RKO (cell line): Measurements from ENCODE around the gene BMPR1A.
"Not testable (repeated sequence)": the region's sequence is repeated elsewhere in the genome, so short reads cannot be mapped to it uniquely, and the experiment has no call there.

Experiments
- DNase-seq: peaks from one replicate; pipeline ENCODE4 v3.0.0-alpha.2; 2016; ENCODE audit warnings: low spot score

BMPR1A gene

GRCh38 chr10:86730227-86730626 is 26.2 kb upstream of the BMPR1A start:
- no peak for DNase-seq

DNA sequence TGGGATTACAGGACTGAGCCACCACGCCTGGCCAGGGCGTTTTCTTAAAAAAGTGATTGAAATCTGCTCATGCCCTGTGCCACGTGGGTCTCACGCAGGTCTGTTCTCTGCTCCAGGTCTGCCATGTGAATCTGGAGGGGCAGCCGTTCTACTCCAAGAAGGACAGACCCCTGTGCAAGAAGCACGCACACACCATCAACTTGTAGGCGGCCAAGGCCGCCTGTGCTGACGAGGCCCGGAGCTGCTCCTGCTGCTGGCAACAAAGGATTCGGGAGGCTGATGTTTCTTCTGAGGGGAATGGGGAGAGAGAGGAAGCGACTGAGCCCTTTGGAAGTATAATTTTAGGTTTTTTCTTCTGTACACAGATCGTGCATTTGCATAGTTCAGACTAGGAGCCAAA is 23.6 kb upstream of the BMPR1A start:
- DNase-seq = no peak

- no peak for DNase-seq
These were observed 23.2 kb upstream of the BMPR1A start for GRCh38 chr10:86733260-86733671.

DNA sequence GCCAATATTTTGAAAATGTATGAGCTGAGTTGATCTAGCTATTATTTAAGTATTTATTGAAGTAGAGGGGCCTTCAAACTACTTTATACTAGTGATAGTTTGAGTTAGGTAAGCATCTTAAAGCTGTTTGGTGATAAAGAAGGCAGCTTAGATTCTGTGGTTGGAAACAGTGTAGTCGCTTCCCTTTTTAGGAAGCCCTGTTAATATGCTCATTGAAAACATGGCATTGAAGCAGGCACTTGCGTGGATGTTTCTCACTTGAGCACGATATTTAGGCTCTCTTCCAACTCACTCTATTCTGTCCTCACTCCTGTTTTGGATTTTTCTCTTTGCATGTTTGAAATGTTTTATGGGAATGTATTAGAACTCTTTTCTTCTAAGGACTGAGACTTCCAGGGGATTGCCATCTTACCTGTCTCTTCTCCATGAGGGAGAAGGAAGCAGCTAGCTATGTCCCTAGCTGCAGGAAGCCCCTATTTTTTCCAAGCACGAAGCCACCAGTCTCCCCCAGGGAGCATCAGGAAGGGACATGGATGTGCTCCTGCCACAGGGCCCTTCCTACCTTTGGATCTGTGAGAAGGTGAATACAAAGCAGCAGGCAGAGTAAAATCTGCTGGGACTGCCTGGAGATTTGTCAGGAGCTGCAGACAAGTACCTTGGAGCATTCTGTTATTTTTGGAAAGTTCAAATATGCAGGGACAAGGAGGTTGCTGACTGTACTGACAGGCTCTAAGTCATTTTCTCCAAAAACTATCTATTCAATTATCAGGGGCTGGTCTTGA is 22.0 kb upstream of the BMPR1A start:
- no peak for DNase-seq

DNA sequence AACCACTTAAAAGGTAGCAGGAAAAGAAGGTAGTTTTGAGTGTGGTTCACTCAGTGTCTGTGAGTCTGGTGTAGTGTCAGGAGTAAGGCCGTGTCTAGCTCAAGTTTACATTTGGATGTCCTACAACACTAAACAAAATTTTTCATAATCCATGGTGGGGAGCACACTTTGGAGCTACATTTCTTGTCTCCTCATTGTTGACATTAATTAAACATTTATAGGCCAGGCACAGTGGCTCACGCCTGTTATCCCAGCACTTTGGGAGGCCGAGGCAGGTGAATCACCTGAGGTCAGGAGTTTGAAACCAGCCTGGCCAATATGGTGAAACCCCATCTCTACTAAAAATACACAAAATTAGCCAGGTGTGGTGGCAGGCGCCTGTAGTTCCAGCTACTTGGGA is 21.1 kb upstream of the BMPR1A start:
- not testable (repeated sequence) for DNase-seq

DNA sequence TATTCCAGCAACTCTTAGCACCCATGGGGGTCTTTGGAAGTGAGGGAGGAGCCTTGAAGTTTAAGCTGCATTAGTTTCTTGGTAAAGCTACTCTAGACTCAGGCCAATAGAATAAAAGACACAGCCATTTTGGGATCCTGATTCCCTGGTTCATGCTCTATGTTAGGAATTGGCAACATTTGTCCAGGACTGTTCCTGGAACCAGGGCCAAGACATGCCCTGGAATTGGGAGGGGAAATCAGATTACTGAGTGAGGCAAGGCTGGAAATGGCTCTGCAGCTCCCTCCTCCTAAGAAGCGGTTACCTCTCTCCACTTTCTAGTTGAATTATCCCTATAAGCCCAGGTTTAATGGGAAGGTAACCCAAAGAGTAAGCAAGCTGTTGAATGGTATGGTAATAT is 14.2 kb upstream of the BMPR1A start:
- DNase-seq = no peak

DNA sequence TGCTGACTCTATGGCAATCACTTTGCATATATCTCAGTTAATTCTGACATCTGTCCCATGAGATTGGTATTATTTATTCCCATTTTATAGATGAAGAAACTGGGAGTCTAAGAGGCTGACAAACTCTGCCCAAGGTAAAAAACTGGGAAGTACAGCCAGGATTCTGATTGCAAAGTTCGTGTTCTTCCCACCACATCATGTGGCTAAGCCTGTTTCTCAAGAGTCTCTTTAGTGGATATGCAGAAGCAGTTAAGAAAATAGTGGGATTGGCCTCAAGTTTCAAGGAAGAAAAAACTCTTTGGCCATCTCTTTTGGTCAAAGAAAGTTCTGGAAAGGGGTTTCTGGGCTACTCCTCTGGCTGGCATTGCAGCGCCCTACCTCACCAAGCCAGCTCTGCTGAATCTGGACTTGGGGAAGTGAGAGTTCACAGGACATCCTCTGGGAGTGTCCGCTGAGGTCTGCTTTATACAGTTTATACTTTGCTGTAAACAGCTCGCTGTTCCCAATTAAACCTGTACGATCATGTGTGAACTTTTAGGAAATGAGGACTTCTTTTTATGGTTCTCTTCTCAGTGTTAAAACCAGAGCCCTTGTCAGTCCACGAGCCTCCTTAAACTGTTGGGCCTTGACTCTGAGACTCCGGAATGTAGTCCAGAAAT is 12.2 kb upstream of the BMPR1A start:
- no peak for DNase-seq

- no peak for DNase-seq
These were observed 8.4 kb upstream of the BMPR1A start for GRCh38 chr10:86747796-86748581.

- DNase-seq = no peak
These were observed 6.6 kb upstream of the BMPR1A start for GRCh38 chr10:86749854-86750253.

DNA sequence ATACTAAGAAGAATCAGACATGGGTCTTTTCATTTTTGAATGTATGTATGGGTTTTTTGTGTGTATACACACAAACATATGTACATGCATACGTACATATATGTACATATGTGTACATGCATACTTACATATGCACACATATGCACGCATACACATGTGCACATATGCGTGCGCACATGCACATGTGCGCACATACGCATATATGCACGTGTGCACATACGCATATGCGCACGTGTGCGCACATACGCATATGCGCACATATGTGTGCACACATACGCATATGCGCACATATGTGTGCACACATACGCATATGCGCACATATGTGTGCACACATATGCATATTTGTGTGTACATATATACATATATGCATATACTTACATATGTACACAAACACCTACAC is 4.9 kb upstream of the BMPR1A start:
- DNase-seq = no peak

DNA sequence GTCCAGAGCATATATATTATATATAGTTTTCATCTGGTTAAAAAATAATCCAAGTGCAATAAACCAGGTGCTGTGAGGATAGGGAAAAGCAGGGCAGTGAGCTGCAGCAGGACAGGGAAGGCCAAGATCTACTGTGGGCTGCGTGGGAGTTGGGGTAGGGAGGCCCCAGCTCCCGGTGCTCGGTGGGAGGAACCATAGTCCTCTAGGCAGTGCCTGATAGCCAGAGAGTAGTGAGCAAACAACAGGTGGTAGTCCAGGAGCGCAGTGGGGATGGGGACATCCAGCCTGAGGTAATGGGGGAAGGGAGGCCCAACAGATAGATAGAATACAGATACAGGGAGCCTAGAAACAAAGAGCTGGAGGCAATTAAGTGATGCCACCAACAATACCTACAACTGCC is 4.1 kb upstream of the BMPR1A start:
- no peak for DNase-seq

- DNase-seq = no peak
These were observed 3.4 kb upstream of the BMPR1A start for GRCh38 chr10:86753051-86753450.

- DNase-seq = no peak
These were observed 2.6 kb upstream of the BMPR1A start for GRCh38 chr10:86753638-86754434.

GRCh38 chr10:86755454-86755739 is 1.0 kb upstream of the BMPR1A start:
- no peak for DNase-seq

DNA sequence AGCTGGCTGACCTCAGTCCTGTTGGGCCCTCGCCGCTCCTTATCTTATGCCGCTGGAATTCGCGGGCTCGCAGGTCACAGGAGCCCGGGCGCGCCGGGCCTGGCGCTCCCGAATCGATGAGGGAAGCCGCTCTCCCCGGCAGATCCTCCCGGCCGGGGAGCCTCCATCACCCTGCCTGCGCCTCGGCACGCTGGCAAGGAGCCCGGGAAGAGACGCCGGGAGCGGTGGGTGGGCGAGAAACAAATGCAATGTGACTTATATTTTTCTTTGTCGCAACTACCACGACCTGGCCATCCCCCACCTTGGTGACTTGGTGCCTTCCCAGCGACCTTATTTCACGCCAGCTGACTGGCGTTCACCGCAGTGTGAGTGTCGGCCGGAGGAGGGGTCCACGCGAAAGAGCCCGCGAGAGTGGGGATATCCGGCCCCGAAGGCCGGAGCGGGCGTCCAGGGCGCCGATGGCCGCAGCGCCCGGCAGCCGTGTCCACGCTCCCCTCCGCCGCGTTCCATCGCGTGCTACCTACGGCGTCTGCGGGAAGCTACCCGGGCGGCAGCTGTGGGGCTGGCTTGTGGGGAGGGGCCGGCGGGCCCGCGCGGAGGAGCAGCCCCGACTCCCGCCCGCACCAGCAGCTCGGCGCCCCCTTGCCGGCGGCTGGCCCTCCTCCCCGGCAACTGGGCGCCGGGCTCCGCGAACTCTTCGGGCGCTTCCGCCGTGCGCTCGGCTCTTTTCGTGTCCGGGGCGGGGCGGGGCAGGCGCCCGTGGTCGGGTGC is 494 bp upstream of the BMPR1A start:
- DNase-seq = peak; percentile 91

DNA sequence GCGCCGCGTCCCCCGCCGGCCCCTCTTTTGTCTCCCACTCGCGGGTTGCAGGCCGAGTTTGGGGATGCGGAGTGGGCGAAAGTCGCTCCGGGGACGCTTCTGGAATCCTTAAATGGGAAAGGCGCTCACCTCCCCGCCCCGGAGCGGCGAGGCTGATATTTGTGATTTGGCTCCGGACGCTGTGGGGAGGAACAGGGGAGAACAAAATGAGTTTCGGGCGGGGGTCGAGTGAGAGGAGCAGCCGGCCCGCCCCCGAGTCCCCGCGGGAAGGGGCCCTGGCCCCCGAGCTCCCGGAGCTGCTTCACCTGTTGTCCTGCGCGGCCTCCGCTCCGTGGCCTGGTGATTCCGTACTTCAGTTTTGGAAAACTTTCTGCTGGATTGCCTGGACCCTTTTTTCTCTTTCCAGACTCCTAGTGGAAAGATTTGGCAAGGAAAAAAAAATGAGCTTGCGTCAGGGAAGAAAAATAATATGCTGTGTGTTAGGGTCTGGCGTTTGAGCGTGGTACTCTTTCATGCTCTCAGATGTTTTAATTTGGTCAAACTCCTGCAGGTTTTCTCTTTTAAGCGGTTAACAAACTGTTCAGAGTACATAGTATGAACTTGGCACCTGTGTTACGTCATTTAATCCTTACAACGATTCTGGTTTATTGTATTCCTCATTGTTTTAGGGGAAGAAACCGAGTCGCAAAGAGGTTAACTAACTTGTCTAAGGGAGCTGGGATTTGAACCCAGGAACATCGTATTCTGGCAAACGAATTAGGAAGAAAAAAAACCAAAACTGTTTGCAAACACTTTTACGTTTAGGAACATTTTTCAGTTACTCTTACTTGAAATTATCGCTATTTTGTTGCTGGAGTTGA is 924 bp downstream of the BMPR1A start:
- peak; percentile 80 for DNase-seq

- DNase-seq = peak; percentile 81
These were observed 2.0 kb downstream of the BMPR1A start for GRCh38 chr10:86758189-86759072.

DNA sequence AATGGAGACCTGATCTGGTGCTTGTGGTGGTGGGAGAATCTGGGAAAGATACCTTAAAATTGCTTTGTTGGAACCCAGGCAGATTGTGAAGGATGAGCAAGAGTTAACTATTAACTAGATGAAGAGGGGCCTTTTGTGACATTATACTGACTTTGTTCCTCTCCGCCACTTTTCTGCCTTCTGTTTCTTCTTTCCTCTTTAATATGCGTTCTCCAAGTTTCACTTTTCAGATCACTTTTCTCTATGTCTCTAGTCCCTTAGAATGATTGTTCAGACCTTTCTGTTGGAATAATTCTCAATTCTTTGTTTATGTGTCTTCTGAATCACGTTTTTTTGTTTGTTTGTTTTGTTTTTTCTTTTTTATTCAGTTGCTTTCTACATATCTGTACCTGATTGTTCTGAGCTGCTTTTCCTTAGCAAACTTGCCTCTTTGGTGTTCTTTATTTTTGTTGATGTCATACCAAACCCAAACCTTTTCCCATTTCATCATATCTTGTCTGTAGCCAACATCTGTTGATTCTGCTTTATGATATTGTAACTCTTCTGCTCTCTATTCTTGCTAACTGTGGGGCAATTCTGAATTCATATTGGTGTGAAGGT is 2.8 kb downstream of the BMPR1A start:
- no peak for DNase-seq

DNA sequence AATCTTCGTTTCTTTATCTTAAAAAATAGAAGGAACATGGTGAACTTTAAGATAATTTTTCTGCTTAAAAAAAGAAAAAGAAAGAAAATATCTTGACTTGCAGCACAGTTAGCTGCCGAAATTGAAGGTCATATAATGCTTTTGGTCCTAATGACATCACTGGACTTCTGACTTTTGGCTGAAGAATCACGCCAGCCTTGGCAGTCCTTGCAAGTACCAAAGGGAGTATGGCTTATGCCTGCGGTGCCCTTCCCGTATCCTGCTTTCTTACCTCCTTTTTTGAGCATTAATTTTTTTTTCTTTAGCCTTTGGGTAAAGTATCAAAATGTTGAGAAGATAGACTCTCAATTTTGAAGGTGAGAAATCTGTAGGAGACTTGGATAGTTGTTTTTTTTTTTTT is 7.0 kb downstream of the BMPR1A start:
- DNase-seq = no peak
